Cardiac muscle cell (in vitro differentiated cells and primary cell): Measurements from ENCODE around the gene UCP3. TPM values are rescaled to one million over a fixed set of nuclear protein-coding genes. Genes with fewer than 3 reads are reported as not detected.

Experiments used
- DNase-seq, 2 donors: peaks; one replicate each; pipeline versions ENCODE4 v3.0.0 to v3.0.0-alpha.2; 2010 to 2017; ENCODE audit warnings: low read depth in 1 of 2, low spot score in 1 of 2
- H3K27ac ChIP-seq: fragments of 200-600 bp; sonication (generic); 2 replicates; pipeline ENCODE4 v1.5.1; 2016
- H3K27me3 ChIP-seq: fragments of 200-600 bp; sonication (generic); 2 replicates; pipeline ENCODE4 v1.6.0; 2016; ENCODE audit warnings: control low read depth
- H3K36me3 ChIP-seq: fragments of 200-600 bp; sonication (generic); 2 replicates; pipeline ENCODE4 v1.5.1; 2016; ENCODE audit warnings: control low read depth
- H3K4me1 ChIP-seq: fragments of 200-600 bp; sonication (generic); 2 replicates; pipeline ENCODE4 v1.8.1; 2017; ENCODE audit warnings: low read depth, mild to moderate bottlenecking, mixed run types
- H3K4me3 ChIP-seq: fragments of 200-600 bp; sonication (generic); 2 replicates; pipeline ENCODE4 v1.5.1; 2016; ENCODE audit warnings: mild to moderate bottlenecking
- H3K9me3 ChIP-seq: fragments of 200-600 bp; sonication (generic); 2 replicates; pipeline ENCODE4 v1.5.1; 2017; ENCODE audit warnings: low read depth, mild to moderate bottlenecking, control low read depth
- CTCF ChIP-seq: IDR thresholded peaks from 2 replicates; pipeline ENCODE4 v1.5.1; 2012; ENCODE audit warnings: low read depth, mild to moderate bottlenecking, low read length
- polyA plus RNA-seq: library from polyadenylated mRNA; unstranded; fragments of >200 nt; fragmentation: Nextera tagmentation; extraction: Ambion mirVana; gene quantifications from 2 replicates; pipeline ENCODE4 v1.2.1, GENCODE V29; 2016
- total RNA-seq: library from RNA; depleted of rRNA; stranded (reverse); fragments of >200 nt; gene quantifications from 2 replicates; pipeline ENCODE4 v1.2.3, GENCODE V29; 2016

Gene UCP3
- total and polyA plus RNA-seq, 2 experiments from 2014 or later, result 0.95 to 2.0 TPM

DNA sequence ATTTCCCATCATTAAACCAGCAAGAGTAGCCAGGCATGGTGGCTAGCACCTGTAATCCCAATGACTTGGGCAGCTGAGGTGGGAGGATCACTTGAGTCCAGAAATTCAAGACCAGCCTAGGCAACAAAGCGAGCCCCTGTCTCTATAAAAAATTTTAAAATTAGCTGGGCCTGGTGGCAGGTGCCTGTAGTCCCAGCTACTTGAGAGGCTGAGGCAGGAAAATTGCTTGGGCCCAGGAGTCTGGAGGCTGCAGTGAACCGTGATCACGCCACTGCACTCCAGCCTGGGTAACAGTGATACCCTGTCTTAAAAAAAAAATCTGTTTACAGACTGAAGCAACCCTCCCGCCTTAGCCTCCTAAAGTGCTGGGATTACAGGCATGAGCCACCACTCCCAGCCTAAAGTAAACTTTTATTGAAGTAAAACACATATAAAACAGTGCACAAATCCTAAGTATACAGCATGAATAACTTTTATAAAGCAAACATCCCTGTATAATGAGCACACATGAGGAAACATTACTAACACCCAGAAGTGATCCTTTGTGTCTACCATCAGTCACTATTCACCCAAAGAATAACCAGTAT is 12.6 kb downstream of the UCP3 start:
- no peak overlapping the region for H3K4me3 ChIP-seq
- no peaks in the 10 kb centered on the region for H3K4me1 ChIP-seq

GRCh38 chr11:73995731-73996130 is 13.2 kb downstream of the UCP3 start:
- Histone ChIP-seq H3K27ac (no peak overlapping the region), H3K9me3 (no peaks in the 10 kb centered on the region), H3K27me3 (no peaks in the 10 kb centered on the region), H3K4me3 (no peak overlapping the region), H3K36me3 (no peaks in the 10 kb centered on the region), H3K4me1 (no peaks in the 10 kb centered on the region)
- no peak for TF ChIP-seq CTCF
- DNase-seq, result no peak

More for the DNA sequence above, 12.6 kb downstream of the UCP3 start:
- Histone ChIP-seq H3K36me3 (no peaks in the 10 kb centered on the region), H3K27me3 (no peaks in the 10 kb centered on the region), H3K9me3 (no peaks in the 10 kb centered on the region), H3K27ac (no peak overlapping the region)
- no peak for DNase-seq
- no peak for TF ChIP-seq CTCF

DNA sequence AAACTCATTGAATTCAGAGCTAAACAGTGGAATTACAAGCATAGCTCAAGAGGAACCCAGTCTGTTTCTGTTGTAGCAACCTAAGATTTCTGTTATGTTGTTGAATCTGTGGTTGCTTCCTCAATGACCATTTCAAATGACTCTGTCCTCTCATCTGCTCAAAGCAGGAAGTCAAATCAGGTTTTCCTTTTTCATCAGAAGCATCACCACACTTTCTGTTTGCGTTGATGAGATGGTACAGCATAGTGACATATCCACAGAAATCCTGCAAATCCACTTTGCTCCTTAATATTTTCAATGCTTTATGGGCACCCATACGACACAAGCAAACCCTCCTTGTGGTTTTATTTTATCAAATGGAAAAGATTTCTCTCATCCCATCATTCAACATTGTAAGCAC is 13.6 kb downstream of the UCP3 start:
- Histone ChIP-seq H3K4me1 (no peaks in the 10 kb centered on the region), H3K9me3 (no peaks in the 10 kb centered on the region), H3K4me3 (no peak overlapping the region), H3K36me3 (no peaks in the 10 kb centered on the region), H3K27ac (no peak overlapping the region), H3K27me3 (no peaks in the 10 kb centered on the region)
- no peak for DNase-seq
- TF ChIP-seq CTCF, result no peak

- no peak for TF ChIP-seq CTCF
- Histone ChIP-seq H3K27me3 (no peaks in the 10 kb centered on the region), H3K4me3 (no peak overlapping the region), H3K4me1 (no peaks in the 10 kb centered on the region), H3K9me3 (no peaks in the 10 kb centered on the region), H3K27ac (no peak overlapping the region), H3K36me3 (no peaks in the 10 kb centered on the region)
- no peak for DNase-seq
These were observed 17.3 kb downstream of the UCP3 start for GRCh38 chr11:73991471-73992006.

- H3K27me3 ChIP-seq, result no peaks in the 10 kb centered on the region
- no peak overlapping the region for H3K4me3 ChIP-seq
- H3K36me3 ChIP-seq, result no peaks in the 10 kb centered on the region
- no peak for TF ChIP-seq CTCF
- no peaks in the 10 kb centered on the region for H3K9me3 ChIP-seq
- no peaks in the 10 kb centered on the region for H3K4me1 ChIP-seq
- H3K27ac ChIP-seq, result no peak overlapping the region
- no peak for DNase-seq
These were observed 18.2 kb downstream of the UCP3 start for GRCh38 chr11:73990730-73991129.
